CD4-positive, alpha-beta T cell (primary cell): ENCODE data around the gene LRRC70. TPM values are rescaled to one million over a fixed set of nuclear protein-coding genes. Genes with fewer than 3 reads are reported as not detected.

Experiments used
- ATAC-seq: fragments of 200-7000 bp; cut with Tn5 transposase; one replicate; pipeline ENCODE4 v1.10.0; 2022; ENCODE audit warnings: mild to moderate bottlenecking; ENCODE audit not compliant: poor library complexity
- CTCF ChIA-PET: fragments of 350-600 bp; sonication (Branson Sonifier 250); formaldehyde crosslinking; loops from one replicate; lab custom pipeline; 2021; ENCODE audit warnings: antibody characterized with exemption, inconsistent platforms; lab: Charles Lee
- POLR2A ChIA-PET: fragments of 350-600 bp; sonication (Branson Sonifier 250); formaldehyde crosslinking; loops from one replicate; lab custom pipeline; 2021; ENCODE audit warnings: antibody characterized with exemption, inconsistent platforms; lab: Charles Lee
- DNase-seq, 14 experiments: peaks; one replicate each; pipeline ENCODE4 v3.0.0-alpha.2; 2013 to 2020; ENCODE audit warnings: mixed read lengths in 2 of 14
- H3K27ac ChIP-seq, 2 donors: one replicate each; pipeline versions ENCODE4 v1.5.1 to v1.7.0; 2013; ENCODE audit warnings: low read length in 2 of 2, low read depth in 1 of 2, mild to moderate bottlenecking in 1 of 2
- H3K27me3 ChIP-seq, 2 experiments: 1 replicate in 1 of 2; 2 replicates in 1 of 2; pipeline versions ENCODE4 v1.6.1 to v1.7.0; 2013; ENCODE audit warnings: low read length in 2 of 2, control low read depth in 1 of 2, mild to moderate bottlenecking in 1 of 2, moderate library complexity in 1 of 2; ENCODE audit not compliant: insufficient read depth in 2 of 2, control insufficient read depth in 1 of 2
- H3K36me3 ChIP-seq: one replicate; pipeline ENCODE4 v1.6.1; 2013; ENCODE audit warnings: low read length, control low read depth; ENCODE audit not compliant: insufficient read depth
- H3K4me1 ChIP-seq: one replicate; pipeline ENCODE4 v1.6.1; 2013; ENCODE audit warnings: low read length, control low read depth; ENCODE audit not compliant: insufficient read depth
- H3K4me3 ChIP-seq: one replicate; pipeline ENCODE4 v1.5.1; 2013; ENCODE audit warnings: mild to moderate bottlenecking, low read length, moderate library complexity
- H3K9me3 ChIP-seq, 2 experiments: 1 replicate in 1 of 2; 2 replicates in 1 of 2; pipeline versions ENCODE4 v1.6.1 to v1.7.0; 2013; ENCODE audit warnings: low read length in 2 of 2, mild to moderate bottlenecking in 2 of 2, control low read depth in 1 of 2, moderate library complexity in 1 of 2; ENCODE audit not compliant: control insufficient read depth in 1 of 2, insufficient read depth in 1 of 2
- H3K27ac Mint-ChIP-seq: one replicate; pipeline ENCODE4 v1.8.0; 2020; ENCODE audit warnings: mixed read lengths
- H3K27me3 Mint-ChIP-seq: one replicate; pipeline ENCODE4 v1.8.0; 2021; ENCODE audit warnings: mixed read lengths
- H3K36me3 Mint-ChIP-seq: one replicate; pipeline ENCODE4 v1.8.0; 2021; ENCODE audit warnings: low read depth, mixed read lengths
- H3K4me1 Mint-ChIP-seq: one replicate; pipeline ENCODE4 v1.8.0; 2021; ENCODE audit warnings: low read depth, mixed read lengths
- H3K4me3 Mint-ChIP-seq: one replicate; pipeline ENCODE4 v1.8.0; 2020; ENCODE audit warnings: mild to moderate bottlenecking, mixed read lengths
- H3K9me3 Mint-ChIP-seq: one replicate; pipeline ENCODE4 v1.8.0; 2020; ENCODE audit warnings: mixed read lengths
- intact Hi-C, 2 experiments: fragments of 100-400 bp; cut with DNase I in 1 of 2; cut with micrococcal nuclease in 1 of 2; formaldehyde crosslinking; loops; one replicate each; pipeline versions ENCODE4 v1.15.1 to v1.9.0; 2023 to 2025; cut with DNase I, micrococcal nuclease
- total RNA-seq, 174 experiments: library from RNA in 2 of 174; stranded (reverse) in 2 of 174; gene quantifications; one replicate each; pipeline ENCODE4 v1.2.3 and lab custom pipeline; 2021 to 2026
- TF ChIP-seq, protein P1 (sequence below): fragments of 200-600 bp; IDR thresholded peaks from one replicate; pipeline ENCODE4 v1.8.0; 2022; ENCODE audit warnings: antibody characterized with exemption, mild to moderate bottlenecking

LRRC70 gene
- total RNA-seq, 2 experiments from 2014 or later: 6.1 to 7.3 TPM

DNA sequence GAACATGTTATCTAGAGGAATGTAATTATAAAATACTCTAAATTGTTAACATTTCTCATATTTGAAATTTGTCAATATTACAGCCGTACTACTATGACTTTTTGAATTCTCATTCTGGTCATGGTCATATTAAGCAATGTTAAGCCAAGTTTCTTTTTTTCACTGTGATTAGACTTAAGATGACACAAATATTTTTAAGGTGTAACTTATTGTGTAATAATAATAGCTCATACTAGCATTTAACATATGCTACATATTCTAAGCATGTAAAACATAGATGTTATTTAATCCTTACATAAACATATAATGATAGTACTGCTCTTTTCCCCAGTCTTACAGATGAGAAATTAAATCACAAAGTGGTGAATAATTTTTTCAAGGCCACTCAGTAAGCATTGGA lies 35.9 kb upstream of the LRRC70 start:
- Mint-ChIP-seq H3K27me3 (no peaks in the 10 kb centered on the region), H3K9me3 (no peaks in the 10 kb centered on the region), H3K27ac (no peak overlapping the region), H3K4me1 (no peaks in the 10 kb centered on the region), H3K4me3 (no peak overlapping the region), H3K36me3 (peaks cover 58% of the 10 kb centered on the region)
- ChIA-PET CTCF (no interaction called here), POLR2A (interaction anchor here (0.6 kb wide), 1 partner anchor 63 kb away, joined by 4 read pairs; no protein-coding TSS in a partner anchor)
- DNase-seq (no peak), ATAC-seq (no peak)
- Histone ChIP-seq H3K27me3 (no peaks in the 10 kb centered on the region), H3K4me1 (no peaks in the 10 kb centered on the region), H3K9me3 (no peaks in the 10 kb centered on the region), H3K36me3 (peaks cover 7% of the 10 kb centered on the region), H3K4me3 (no peak overlapping the region), H3K27ac (no peak overlapping the region)
- TF ChIP-seq, protein P1, sequence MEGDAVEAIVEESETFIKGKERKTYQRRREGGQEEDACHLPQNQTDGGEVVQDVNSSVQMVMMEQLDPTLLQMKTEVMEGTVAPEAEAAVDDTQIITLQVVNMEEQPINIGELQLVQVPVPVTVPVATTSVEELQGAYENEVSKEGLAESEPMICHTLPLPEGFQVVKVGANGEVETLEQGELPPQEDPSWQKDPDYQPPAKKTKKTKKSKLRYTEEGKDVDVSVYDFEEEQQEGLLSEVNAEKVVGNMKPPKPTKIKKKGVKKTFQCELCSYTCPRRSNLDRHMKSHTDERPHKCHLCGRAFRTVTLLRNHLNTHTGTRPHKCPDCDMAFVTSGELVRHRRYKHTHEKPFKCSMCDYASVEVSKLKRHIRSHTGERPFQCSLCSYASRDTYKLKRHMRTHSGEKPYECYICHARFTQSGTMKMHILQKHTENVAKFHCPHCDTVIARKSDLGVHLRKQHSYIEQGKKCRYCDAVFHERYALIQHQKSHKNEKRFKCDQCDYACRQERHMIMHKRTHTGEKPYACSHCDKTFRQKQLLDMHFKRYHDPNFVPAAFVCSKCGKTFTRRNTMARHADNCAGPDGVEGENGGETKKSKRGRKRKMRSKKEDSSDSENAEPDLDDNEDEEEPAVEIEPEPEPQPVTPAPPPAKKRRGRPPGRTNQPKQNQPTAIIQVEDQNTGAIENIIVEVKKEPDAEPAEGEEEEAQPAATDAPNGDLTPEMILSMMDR: no peak
- intact Hi-C loops: no loop called here

DNA sequence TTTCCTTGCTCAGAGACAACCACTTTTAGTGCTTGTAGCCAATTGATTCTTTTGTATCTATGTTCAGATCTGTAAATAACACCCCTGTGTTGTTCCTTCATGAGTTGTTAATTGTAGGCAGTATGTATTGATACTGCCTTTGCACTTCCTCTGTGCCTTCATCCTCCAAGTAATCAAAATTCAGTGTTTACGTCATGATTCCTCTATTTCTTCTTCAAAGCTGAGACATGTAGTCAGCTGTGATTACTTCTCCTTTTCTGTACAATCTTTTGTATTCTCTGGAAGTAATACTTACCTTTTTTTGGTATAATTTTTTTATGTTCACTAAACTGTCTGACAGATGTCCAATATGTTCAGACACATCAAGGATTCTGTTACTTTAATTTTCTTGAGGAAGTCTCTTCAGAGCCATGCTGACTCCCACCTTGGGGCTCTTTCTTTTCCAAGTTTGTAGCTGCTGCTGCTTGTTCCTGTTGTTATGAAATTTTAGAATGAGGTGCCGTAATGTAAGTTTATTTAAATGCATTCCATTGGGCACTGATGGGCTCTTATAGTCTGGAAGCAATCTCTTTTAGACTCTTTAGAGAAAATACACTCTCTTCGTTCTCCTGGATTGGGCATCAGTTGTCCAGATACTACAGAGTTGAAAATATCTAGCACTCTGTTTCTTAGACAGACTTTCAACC lies 30.5 kb upstream of the LRRC70 start:
- H3K27ac ChIP-seq: no peak overlapping the region
- H3K27me3 Mint-ChIP-seq: no peaks in the 10 kb centered on the region
- TF ChIP-seq, protein P1: no peak
- ATAC-seq (no peak), DNase-seq (peak in 2 of 14 experiments; percentile 6 to 8)
- no peak overlapping the region for H3K27ac Mint-ChIP-seq
- peaks cover 52% of the 10 kb centered on the region for H3K36me3 Mint-ChIP-seq
- H3K4me1 Mint-ChIP-seq: no peaks in the 10 kb centered on the region
- H3K4me1 ChIP-seq: no peaks in the 10 kb centered on the region
- H3K4me3 ChIP-seq: no peak overlapping the region
- peaks cover 2% of the 10 kb centered on the region for H3K36me3 ChIP-seq
- no peaks in the 10 kb centered on the region for H3K9me3 Mint-ChIP-seq
- intact Hi-C loops: no loop called here
- H3K9me3 ChIP-seq: no peaks in the 10 kb centered on the region
- no peak overlapping the region for H3K4me3 Mint-ChIP-seq
- ChIA-PET CTCF (interaction anchor here (0.6 kb wide), 1 partner anchor 11 kb away, joined by 3 read pairs; no protein-coding TSS in a partner anchor), POLR2A (no interaction called here)
- no peaks in the 10 kb centered on the region for H3K27me3 ChIP-seq

DNA sequence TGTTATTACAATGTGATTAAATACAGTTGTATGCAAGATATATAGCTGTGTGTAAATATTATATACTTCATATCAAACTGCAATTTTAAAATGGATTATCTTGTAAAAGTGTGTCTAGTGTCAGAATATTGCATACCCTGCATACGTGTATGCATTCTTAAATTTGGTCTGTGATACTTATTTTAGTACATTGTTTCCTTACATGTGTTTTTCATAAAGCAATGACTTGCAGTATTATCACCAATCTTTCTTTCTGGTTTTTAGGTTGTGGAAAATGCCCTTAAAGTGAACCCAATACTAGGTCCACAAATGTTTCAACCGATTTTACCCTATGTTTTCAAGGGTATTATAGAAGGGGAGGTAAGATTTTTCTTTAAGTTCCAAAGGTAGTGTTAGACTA lies 28.5 kb upstream of the LRRC70 start:
- no peaks in the 10 kb centered on the region for H3K9me3 ChIP-seq
- H3K36me3 ChIP-seq: peaks cover 2% of the 10 kb centered on the region
- peaks cover 52% of the 10 kb centered on the region for H3K36me3 Mint-ChIP-seq
- no peaks in the 10 kb centered on the region for H3K9me3 Mint-ChIP-seq
- H3K4me1 ChIP-seq: no peaks in the 10 kb centered on the region
- no peak overlapping the region for H3K27ac ChIP-seq
- CTCF ChIA-PET: no interaction called here
- intact Hi-C loops: loop anchor here in 1 of 2 experiments (2.0 kb wide), 1 partner anchor 51 kb away; no protein-coding TSS in a partner anchor
- no peak overlapping the region for H3K4me3 ChIP-seq
- H3K27me3 Mint-ChIP-seq: no peaks in the 10 kb centered on the region
- no peaks in the 10 kb centered on the region for H3K27me3 ChIP-seq
- TF ChIP-seq, protein P1: no peak
- H3K4me3 Mint-ChIP-seq: no peak overlapping the region
- no peak for DNase-seq
- POLR2A ChIA-PET: no interaction called here
- H3K27ac Mint-ChIP-seq: no peak overlapping the region
- H3K4me1 Mint-ChIP-seq: no peaks in the 10 kb centered on the region
- ATAC-seq: no peak
